GM18519 (cell line): ENCODE data around the gene KRT83.
"Not testable (repeated sequence)": the region's sequence is repeated elsewhere in the genome, so short reads cannot be mapped to it uniquely, and the experiment has no call there.

Experiments used
- ATAC-seq: cut with Tn5 transposase; IDR thresholded peaks from one replicate; pipeline ENCODE4 v1.9.1; 2021; ENCODE audit warnings: mild to moderate bottlenecking, moderate library complexity; ENCODE audit not compliant: unreplicated experiment, low FRiP score

The KRT83 gene

DNA sequence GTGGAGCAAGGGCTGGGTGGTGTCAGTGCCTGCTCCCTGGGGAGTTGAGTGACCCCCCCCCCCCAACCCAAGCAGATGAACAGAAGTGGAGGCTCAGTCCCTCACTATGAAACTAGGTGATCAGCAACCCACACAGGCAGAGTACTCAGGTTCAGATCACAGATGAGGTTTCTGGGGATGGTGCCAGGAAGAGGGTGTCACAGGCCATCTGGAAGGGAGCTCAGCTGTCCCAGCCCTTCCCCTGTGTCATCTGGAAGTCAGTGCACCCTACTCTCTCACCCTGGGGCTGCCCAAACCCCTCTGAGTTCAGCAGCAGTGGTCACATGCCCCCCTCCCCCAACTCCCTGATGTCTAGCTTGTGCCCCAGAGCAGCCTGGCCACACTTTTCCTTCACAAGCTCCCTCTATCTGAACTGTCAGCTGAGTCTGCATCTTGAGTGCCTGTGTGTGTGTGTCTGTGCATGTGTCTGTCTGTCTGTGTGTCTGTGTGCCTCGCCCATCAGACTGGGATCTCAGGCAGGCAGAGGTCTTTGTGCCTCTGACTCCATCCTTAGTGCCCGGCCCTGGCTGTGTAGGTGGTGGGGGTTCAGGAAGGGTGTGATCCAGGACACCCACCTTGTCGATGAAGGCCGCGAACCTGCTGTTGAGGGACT lies 30.6 kb downstream of the KRT83 start:
- ATAC-seq, result not testable (repeated sequence)

DNA sequence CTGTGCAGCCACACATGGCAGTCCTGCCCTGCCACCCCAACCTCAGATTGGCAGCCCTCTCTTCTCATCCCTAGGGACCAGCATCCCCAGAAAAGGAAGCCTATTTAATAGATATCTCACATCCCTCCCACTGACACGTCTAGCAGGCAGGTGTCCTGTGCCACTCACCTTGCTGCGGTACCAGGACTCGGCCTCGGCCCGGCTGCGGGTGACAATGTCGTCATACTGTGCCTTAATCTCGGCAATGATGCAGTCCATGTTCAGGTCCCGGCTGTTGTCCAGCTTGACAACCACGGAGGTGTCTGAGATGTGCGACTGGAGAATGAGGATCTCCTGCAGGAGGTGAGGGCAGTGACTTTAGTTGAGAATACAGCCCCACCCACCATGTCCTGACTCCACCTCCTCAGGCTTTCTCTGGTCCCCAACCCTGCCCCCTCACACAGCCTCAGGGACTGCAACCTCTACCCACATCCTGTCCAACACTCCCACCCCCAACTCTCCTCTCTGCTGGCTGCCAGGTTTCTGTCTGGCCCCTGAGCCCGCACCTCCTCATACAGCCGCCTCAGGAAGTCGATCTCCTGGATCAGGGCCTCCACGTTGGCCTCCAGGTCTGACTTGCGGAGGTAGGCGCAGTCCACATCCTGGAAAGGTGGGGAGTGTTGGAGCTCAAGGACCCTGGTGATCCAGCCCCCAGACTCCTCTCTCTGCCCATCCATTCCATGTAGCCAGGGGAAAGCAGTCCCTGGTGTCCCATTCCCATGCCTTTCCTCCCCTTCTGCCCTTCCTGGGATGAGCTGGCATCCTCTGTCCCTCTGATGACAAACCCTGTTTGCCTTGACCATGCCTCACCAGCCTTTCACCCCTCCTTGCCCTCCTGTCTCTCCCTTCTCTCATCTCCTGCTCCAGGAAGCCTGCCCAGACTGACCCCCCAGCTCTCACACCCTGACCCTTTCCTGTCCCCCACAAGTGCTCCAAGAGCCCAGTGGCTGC lies 33.1 kb downstream of the KRT83 start:
- peak; percentile 61 for ATAC-seq

DNA sequence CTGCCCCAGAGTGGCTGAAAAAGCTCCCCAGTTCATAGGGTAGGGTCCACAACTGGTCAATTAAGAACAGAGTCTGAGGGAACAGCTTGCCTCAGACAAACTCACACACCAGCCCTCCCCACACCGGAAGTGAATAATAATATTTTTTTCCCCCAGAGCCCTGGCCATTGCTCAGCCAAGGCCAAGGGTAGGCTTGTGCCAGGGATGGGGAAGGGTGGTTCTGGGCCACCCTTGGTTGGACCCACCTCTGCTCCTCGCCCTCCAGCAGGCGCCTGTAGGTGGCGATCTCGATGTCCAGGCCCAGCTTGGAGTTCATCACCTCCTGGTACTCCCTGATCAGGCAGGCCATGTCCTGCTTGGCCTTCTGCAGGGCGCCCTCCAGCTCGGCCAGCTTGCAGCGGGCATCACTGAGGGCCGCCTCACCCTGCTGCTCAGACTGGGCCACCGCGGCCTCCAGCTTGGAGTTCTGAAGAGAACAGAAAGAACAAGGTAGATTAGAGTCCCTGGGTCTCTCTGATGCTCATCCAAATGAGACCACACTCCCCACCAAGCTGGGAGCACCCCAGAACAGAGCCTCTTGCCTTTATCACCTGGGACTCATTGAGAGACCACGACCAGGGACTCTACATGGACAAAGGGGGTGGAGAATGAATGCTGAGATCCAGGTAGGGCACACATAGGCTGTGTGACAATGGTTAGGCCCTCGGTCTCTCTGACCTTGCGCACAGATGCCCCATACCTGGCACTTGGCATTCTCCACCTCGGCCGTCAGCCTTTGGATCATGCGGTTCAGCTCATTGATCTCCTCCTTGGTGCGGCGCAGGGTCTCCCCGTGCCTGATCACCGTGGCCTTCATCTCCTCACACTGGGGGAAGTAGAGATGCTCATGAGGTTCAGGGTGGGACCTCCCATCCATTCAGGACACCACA lies 34.1 kb downstream of the KRT83 start:
- not testable (repeated sequence) for ATAC-seq

DNA sequence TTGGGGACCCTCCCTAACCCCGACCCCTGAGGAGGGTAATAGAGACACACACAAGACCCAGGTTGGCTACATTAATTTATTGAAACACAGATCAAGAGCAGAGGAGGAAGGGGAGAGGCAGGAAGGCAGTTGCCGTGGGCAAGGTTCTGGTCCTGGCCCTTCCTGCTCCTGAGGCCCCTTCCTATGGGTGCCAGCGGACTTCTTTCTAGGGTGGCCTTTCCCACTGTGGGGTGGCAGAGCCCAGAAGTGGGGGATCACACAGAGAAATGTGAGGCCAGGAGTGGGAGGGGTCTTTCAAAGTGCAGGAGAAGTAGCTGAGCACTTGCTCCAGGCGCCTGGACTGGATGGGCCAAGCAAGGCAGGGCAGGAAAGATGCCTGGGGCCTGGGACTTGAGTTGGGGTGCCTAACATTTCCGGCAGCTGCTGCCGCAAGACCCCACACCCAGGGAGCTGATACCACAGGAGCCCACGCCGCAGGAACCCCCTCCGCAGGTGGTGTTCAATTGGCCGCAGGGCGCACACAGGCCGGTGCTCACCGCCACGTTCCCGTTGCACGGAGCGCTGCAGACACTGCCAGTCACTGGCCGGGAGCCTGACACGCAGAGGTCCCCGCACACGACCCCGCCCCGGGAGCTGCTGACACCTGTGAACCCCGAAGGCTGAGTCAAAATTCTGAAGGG lies 35.2 kb downstream of the KRT83 start:
- ATAC-seq, result no peak

DNA sequence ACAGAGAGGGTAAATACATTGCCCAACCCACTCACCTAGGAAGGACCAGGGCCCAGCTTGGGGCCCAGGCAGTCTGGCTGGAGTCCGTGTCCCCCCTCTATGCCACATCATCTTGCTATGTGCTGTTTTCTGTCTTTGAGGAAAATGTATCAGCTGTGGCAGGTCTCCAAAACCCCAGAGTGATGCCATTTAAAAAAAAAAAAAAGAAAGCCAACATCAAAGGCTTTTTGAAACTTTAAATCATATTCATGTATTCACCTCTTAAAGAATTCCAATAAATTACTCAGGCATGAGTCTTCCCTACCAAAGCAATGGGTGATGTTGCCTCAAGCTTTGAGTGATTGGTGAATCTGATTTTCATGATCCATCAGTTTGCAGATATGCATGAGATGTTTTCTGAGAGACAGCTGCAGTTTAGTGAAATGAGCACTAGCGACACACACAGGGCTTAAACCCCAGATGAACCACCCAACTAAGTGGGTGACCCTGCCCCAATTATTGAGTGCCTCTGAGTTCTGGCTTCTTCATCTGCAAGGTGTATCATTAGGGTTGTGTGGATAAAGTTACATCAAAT lies 35.9 kb downstream of the KRT83 start:
- ATAC-seq, result no peak

DNA sequence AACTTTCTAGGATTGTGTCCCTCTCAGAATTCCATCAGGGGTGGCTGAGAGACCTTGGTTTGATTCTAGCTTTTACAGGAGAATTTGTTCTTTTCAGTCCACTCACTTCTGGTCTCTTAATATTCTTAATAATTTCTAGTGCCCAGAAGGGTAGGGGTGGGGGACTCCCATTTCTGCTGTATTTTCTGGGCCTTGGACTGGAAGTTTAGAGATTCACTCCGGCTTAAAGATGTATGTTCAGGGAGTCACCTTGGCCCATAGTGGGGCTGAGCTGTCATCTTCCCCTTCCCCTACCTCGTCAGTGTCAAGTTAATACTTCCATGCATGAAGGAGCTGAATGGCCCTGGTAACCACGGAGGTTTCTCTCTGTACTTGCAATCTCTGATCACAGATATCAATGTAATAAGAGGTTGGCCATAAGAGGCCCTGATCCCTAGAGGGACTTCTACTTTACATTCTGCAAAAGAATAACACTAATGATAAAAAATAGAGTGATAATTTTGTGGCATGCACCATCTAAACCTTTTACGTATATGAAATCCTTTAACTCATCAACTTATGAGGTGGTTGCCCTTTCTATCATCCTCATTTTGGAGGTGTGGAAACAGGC lies 36.5 kb downstream of the KRT83 start:
- no peak for ATAC-seq

DNA sequence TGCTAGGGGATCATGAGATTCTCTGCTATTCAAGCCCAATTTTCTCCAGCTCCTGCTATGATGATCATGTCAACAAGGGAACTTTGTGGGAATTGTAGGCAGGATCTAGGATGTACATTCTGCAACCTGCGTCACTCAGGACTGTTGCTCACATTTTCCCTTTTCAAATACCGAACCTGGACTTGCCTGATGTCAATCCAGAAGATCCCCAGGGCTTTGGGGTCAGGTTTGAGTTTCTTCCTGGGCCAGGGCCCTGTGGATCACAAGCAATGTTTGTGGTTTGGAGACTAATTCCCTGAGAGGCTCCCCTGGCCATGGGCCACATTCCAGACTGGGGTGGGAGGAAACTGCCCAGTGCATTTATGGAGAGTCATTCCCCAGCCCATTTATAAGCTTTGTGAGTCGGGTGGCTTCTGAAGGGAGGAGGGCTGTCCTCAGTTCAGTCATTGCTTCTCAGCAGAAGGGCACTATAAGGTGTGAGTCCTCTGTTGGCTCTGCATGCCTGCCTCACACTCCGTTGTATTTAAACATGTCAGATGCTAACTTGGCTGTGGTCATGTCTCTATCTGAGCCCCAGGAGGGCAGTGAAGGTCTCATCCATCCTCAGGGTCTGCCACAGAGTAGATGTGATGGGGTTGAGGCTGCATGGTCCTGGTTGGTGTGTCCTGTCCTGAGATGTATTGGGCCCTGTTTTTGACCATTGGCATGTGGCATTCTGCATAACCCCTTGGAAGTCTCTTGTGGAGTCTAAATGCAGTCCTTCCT lies 40.2 kb downstream of the KRT83 start:
- no peak for ATAC-seq

DNA sequence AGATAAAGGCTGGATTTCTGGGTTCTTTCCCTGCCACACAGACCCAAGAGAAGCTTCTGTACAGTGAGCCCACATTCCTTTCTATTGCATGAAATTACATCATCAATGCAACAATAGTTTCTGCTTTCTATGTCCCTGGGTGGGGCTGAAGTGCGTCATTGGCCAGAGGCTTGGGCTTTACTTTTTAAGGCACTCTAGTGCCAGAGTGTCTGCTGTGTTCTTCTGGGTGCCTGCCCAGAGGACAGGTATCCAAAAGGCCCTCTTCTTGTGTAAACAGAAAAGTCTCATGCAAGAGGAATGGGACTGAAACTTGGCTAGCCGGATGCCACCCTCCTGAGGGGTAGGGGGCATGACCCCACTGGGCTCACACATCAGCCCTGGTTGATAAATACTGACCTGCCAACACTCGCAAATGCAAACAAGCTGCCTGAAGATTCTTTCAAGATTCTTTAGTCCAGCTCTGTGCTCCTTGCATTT lies 40.8 kb downstream of the KRT83 start:
- no peak for ATAC-seq

DNA sequence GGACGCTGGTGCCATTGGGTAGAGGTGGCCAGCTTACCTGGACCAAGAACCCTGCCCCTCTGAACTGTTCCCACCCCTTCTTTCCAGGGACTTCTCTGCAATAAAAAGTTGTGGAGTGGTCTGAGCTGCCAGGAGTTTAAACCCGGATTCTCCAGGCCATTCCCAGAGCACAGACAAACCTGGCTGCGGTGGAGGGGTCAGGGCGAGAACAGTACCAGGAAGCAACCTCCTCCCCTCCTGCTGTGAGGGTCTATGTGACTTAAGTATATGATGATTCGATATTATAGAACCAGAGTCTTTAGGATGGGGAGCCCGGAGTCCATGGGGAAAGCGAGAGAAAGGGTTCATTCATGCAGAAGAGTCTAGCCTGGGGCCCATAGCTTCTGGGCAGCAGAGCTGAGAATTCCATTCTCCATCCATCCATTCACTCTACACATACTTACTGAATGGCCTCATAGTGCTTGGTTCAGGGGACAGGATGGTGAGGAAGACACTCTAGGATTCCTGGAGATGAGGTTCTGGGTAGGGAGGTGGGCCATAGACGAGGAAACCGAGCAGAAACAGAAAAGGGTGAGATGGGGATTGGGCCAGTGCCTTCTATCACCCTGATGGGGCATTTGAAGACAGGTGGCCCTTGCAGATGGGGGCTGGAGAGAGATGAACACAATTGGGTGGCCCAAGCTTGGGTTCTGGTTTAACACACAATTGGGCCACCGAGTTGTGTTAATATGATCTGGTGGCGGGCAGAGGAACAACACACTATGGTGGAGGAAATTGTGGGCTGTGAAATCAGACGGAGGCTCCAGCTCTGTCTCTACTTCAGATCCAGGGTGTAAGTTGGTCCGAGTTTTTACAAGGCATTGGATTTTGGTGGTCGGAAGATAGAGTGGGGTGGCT lies 41.5 kb downstream of the KRT83 start:
- ATAC-seq, result no peak

DNA sequence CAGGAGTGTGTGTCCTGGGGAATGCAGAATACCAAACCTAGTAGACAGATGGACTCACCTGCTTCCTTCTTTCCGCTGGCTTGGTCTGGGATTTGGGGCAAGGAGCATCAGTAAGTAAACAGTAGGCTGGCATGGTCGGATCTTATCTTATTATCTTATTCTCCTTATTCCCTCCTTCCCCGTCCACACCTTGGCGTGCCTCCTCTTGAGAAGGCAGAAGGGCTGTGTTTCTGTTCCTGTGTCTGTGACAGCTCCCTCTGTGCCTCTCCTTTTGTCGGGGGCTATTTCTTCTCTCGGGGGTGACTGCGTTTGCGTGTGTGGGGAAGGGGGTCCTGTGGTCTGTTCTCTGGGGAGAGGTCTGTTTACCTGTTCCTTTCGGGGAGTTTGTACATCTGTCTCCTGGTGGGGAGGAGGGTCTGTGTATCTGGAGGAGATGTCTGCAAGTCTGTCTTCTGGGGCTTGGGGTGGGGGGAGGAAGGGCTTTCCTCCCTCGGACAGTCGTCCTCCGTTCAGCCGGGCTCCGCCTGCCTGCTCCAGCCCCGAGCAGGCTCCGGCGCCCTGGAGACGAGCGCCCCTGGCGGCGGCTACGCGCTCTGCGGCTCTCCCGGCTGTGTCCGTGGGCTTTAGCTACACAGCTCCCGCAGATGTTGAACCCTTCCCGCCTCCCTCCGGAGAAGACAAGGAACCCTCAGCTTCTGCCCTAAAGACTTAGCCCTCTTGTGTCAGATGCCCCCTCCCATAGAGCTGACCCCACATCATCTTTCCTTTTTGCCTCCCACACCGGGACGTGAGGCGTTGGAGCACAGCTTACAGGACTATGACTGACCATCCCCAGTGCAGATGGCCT lies 42.4 kb downstream of the KRT83 start:
- ATAC-seq, result peak; percentile 44

DNA sequence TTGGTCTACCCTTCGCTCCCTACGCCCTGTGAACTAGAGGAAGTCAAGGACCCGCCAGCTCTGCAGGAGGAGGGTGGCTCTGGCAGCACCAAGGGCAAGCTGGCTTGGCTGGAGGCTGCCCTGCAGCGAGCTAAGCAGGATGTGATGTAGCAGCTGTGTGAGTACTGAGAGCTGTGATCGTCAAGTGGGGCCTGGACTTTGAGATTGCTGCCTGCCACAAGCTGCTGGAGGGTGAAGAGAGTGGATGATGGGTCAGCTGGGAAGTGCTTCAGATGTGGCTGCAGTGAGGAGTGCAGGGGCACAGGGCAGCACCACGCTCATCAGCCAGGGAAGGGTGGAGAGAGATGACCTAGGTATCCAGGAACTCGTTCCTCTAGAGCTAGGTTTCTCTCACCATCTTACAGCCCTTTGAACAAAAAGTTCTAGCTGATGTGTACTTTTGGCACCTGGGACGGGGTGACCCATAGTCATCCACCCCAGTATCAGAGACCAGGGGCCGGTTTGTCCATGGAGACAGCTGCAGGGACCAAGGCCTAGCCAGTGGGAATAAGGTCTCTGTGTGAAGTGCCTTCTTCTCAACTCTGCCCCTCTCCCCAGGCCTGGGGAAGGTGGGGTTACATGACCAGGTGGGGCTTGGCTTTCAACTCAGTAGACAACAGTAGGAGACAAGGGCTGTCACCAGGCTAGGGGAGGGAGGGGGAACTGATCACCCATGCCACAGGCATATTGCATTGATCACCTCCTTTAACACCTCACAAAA lies 43.5 kb downstream of the KRT83 start:
- ATAC-seq, result no peak

DNA sequence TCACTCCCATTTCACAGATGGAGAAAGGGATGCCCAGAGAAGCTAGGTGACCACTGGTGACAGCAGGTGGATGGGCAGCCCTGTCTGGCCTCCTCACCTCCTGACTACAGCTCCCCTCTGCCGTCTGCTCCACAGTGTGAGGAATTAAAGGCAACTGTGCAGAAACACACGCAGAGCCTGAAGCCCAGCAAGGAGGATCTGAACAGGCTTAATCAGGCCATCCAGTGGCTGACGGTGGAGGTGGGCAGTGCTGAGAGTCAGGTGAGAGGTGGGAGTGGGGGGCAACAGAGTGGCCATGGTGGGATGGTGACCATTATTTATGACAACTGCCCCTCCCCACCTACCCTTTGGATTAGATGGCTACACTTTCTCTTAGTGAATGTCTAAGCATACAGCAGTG lies 45.5 kb downstream of the KRT83 start:
- ATAC-seq, result no peak

DNA sequence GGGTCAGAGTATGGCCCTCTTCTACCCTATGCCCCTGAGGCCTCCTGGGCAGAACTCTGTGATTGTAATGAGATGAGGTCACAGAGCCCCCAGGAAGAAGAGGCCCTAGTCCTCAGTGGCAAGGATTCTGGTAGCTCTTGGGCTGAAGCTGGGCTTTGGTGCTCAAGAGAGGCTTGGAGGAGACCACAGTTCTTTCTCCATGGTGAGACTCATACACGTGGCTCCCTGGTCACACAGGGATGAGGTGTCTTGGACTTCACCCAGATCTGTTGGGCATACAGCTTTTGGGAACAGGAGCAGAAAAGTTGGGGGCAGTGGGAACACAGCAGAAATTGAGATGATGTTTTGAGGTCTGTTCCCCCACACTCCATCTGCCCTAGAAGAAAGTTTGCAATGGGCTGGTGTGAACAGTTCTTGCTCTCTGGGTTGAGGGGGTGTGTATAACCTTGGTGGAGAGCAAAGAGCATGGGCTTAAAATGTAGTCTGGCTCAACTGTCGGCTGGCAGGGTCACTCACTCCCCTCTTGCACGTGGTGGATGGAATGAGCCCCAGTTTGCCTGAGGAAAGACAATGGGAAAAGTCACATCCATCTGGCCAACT lies 46.6 kb downstream of the KRT83 start, which contains the start of gene KRT86:
KRT86 (plus strand) TSS at position 125 of the 600 bp plus-strand sequence. CDS start 27,272 bp downstream, outside the sequence.
- no peak for ATAC-seq

DNA sequence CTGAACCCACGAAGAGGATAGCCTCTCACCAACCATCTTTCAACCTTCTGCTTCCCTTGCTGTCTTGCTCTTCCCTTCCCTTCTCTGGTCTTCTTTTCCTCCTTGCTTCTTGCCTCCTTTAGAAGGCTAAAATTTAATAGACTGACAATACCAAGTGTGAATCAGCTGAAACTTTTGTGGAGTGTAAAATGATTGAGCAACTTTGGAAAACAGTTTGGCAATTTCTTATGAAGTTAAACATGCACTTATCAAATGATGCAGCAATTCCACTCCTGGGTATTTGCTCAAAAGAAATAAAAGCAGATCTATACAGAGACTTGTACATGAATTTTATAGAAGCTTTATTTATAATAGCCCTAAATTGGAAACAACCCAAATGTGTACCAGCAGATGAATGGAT lies 50.0 kb downstream of the KRT83 start:
- no peak for ATAC-seq

DNA sequence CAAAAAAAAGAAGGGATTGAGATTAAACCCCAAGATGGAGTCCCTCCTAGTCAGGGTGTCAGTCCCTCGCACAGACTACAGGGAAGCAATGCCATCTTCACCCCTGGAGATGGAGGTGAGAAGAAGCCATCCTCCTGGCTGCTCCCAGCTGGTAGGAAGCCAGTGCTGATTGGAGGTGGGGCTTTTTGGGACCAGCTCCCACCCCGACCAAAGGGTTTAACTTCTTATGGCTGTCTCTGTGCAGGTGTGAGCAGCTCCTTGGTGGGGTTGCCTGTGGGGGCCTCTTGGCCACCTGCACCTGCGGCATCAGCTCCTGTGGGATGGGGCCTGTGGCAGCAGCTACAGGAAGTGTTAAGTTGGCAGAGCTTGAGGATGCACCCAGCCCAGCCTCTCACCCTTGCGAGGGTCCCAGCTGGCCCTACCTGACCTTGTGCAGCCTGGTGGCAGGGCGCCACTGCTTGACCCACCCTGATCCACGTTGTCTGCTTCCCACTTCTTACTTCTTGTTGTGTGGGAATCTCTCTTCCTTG lies 50.6 kb downstream of the KRT83 start:
- ATAC-seq, result no peak
